HepG2 (cell line): ENCODE data around the gene APOLD1. TPM values are rescaled to one million over a fixed set of nuclear protein-coding genes. Genes with fewer than 3 reads are reported as not detected.

Source experiments
- ATAC-seq: fragments of 200-7000 bp; cut with Tn5 transposase; 3 replicates; pipeline ENCODE4 v1.9.1; 2020; ENCODE audit warnings: mild to moderate bottlenecking, moderate library complexity
- BruUV-seq: library from RNA; stranded (reverse); fragments of 400-500 nt; replicated peaks from 2 replicates; lab custom pipeline; 2021; lab: Mats Ljungman, UMichigan
- CTCF ChIA-PET: fragments of 300-600 bp; formaldehyde crosslinking; extraction: SDS; loops from one replicate; lab custom pipeline; 2021; ENCODE audit warnings: low total read pairs, inconsistent platforms, low intra/inter-chr PET ratio; lab: Yijun Ruan, JAX
- POLR2A ChIA-PET: fragments of 350-600 bp; sonication (Branson Sonifier 250); formaldehyde crosslinking; loops from one replicate; lab custom pipeline; 2020; ENCODE audit warnings: antibody characterized with exemption, inconsistent platforms; lab: Yijun Ruan, JAX
- DNase-seq: peaks from one replicate; pipeline ENCODE4 v3.0.0-alpha.2; 2015; ENCODE audit warnings: low spot score
- FAIRE-seq: peaks from 3 replicates; lab custom pipeline; 2011; peaks lifted over from hg19 to GRCh38; lab: Jason Lieb, UNC
- H2AFZ ChIP-seq: one replicate; pipeline ENCODE4 v1.6.1; 2011; ENCODE audit warnings: low read length, inconsistent platforms
- H3K27ac ChIP-seq: fragments of 300-600 bp; 3 replicates; pipeline ENCODE4 v1.8.0; 2011; ENCODE audit warnings: mixed run types, mild to moderate bottlenecking, mixed read lengths, low read length, inconsistent platforms; ENCODE audit not compliant: insufficient read depth; ENCODE audit errors: extremely low read length
- H3K27me3 ChIP-seq, 2 experiments: fragments of 200-600 bp in 1 of 2; 2 replicates in 1 of 2; 3 replicates in 1 of 2; pipeline versions ENCODE4 v1.6.0 to v1.8.0; 2011; ENCODE audit warnings: low read length in 2 of 2, mild to moderate bottlenecking in 2 of 2, moderate library complexity in 2 of 2, inconsistent platforms in 1 of 2; ENCODE audit not compliant: insufficient read depth in 2 of 2, control insufficient read depth in 1 of 2
- H3K36me3 ChIP-seq, 2 experiments: fragments of 200-600 bp in 1 of 2; replicated peaks in 1 of 2; 2 replicates in 1 of 2; 3 replicates in 1 of 2; pipeline versions ENCODE4 v1.5.1 to v1.8.0; 2011; ENCODE audit warnings: low read length in 2 of 2, inconsistent platforms in 1 of 2; ENCODE audit not compliant: insufficient read depth in 2 of 2, control insufficient read depth in 1 of 2
- H3K4me1 ChIP-seq: 2 replicates; pipeline ENCODE4 v1.5.1; 2012; ENCODE audit warnings: low read length, inconsistent platforms; ENCODE audit not compliant: insufficient read depth
- H3K4me2 ChIP-seq: 2 replicates; pipeline ENCODE4 v1.6.0; 2011; ENCODE audit warnings: low read depth, low read length, inconsistent platforms
- H3K4me3 ChIP-seq, 3 experiments: fragments of 200-600 bp in 1 of 3; sonication (generic), shearing (Covaris generic) in 1 of 3; replicated peaks in 1 of 3; 2 replicates each; pipeline ENCODE4 v1.5.1; 2011 to 2016; ENCODE audit warnings: low read length in 3 of 3, inconsistent platforms in 2 of 3, low read depth in 2 of 3, mild to moderate bottlenecking in 2 of 3, control low read depth in 1 of 3, mixed read lengths in 1 of 3; ENCODE audit not compliant: insufficient read depth in 1 of 3
- H3K79me2 ChIP-seq: one replicate; pipeline ENCODE4 v1.6.1; 2011; ENCODE audit warnings: low read length, inconsistent platforms; ENCODE audit not compliant: insufficient read depth
- H3K9ac ChIP-seq: 2 replicates; pipeline ENCODE4 v1.6.0; 2011; ENCODE audit warnings: mild to moderate bottlenecking, low read depth, low read length, inconsistent platforms; ENCODE audit not compliant: insufficient read depth
- H3K9me3 ChIP-seq: 2 replicates; pipeline ENCODE4 v1.5.1; 2012; ENCODE audit warnings: mild to moderate bottlenecking, low read length
- H4K20me1 ChIP-seq: 2 replicates; pipeline ENCODE4 v1.6.0; 2011; ENCODE audit warnings: inconsistent platforms, mild to moderate bottlenecking, low read length, moderate library complexity; ENCODE audit not compliant: insufficient read depth
- HOMEZ ChIP-seq: IDR thresholded peaks from 2 replicates; pipeline ENCODE4 v1.6.1; 2016; ENCODE audit warnings: low read depth
- IKZF4 ChIP-seq: sonication (generic); formaldehyde crosslinking; IDR thresholded peaks from 2 replicates; pipeline ENCODE4 v1.5.1; 2020; ENCODE audit warnings: borderline replicate concordance, mild to moderate bottlenecking, low read depth, missing genetic modification reagents; ENCODE audit errors: not compliant biosample characterization
- MEIS1 ChIP-seq: sonication (generic); formaldehyde crosslinking; IDR thresholded peaks from 2 replicates; pipeline ENCODE4 v1.9.0; 2021; ENCODE audit warnings: mild to moderate bottlenecking, missing genetic modification reagents, moderate library complexity, borderline replicate concordance
- NR0B2 ChIP-seq: sonication (generic); formaldehyde crosslinking; IDR thresholded peaks from 2 replicates; pipeline ENCODE4 v1.4.0; 2020; ENCODE audit warnings: mild to moderate bottlenecking, missing genetic modification reagents
- ONECUT2 ChIP-seq: sonication (generic); formaldehyde crosslinking; IDR thresholded peaks from 2 replicates; pipeline ENCODE4 v1.4.0; 2020; ENCODE audit warnings: missing genetic modification reagents
- YEATS4 ChIP-seq: sonication (generic); formaldehyde crosslinking; IDR thresholded peaks from 2 replicates; pipeline ENCODE4 v1.4.0; 2020; ENCODE audit warnings: missing genetic modification reagents, borderline replicate concordance
- ZFYVE20 ChIP-seq: sonication (generic); formaldehyde crosslinking; IDR thresholded peaks from 2 replicates; pipeline ENCODE4 v1.8.0; 2023; ENCODE audit warnings: low read depth, mild to moderate bottlenecking, moderate library complexity, missing genetic modification reagents, borderline replicate concordance
- ZNF598 ChIP-seq: sonication (generic); formaldehyde crosslinking; IDR thresholded peaks from 2 replicates; pipeline ENCODE4 v1.5.1; 2020; ENCODE audit warnings: mild to moderate bottlenecking, missing genetic modification reagents, borderline replicate concordance
- ZNF773 ChIP-seq: sonication (generic); formaldehyde crosslinking; IDR thresholded peaks from 2 replicates; pipeline ENCODE4 v1.4.0; 2020; ENCODE audit warnings: missing genetic modification reagents, borderline replicate concordance
- WGBS: methylation state at CpG from one replicate; pipeline ENCODE4 v1.1.6; 2017; ENCODE audit warnings: low lambda C conversion rate; 5-methylcytosine and 5-hydroxymethylcytosine counted together
- in situ Hi-C: cut with HindIII; loops from 2 replicates; pipeline ENCODE4 v1.10.0; 2017; ENCODE audit warnings: low pct_unique_long_range_greater_than_20kb; ENCODE audit not compliant: extremely low pct_ligation_motif_present
- intact Hi-C: fragments of 100-400 bp; cut with micrococcal nuclease; formaldehyde crosslinking; loops from one replicate; pipeline ENCODE4 v1.10.0; 2022; ENCODE audit not compliant: unreplicated experiment
- polyA plus RNA-seq, 8 experiments: library from polyadenylated mRNA; depleted of rRNA in 3 of 8; stranded (reverse) in 7 of 8; unstranded in 1 of 8; fragments of >200 nt; fragmentation: Illumina TruSeq in 4 of 8; extraction: Trizol in 4 of 8; gene quantifications; 2 replicates each; pipeline versions ENCODE4 v1.2.1 to v1.2.3, GENCODE V29; 2011 to 2016; ENCODE audit warnings: low read depth in 4 of 8, missing spikeins in 1 of 8, mixed read lengths in 1 of 8; ENCODE audit not compliant: insufficient read depth in 1 of 8
- total RNA-seq, 5 experiments: library from RNA; depleted of rRNA; stranded (reverse); fragments of >200 nt; fragmentation: Illumina TruSeq; extraction: Trizol; gene quantifications; 2 replicates each; pipeline ENCODE4 v1.2.3, GENCODE V29; 2016; ENCODE audit warnings: low read depth in 1 of 5

Gene APOLD1
- total and polyA plus RNA-seq, 2 of the 13 experiments (the other 11 are each of a cell fraction or from before 2014, with no cell fraction given): 0.20 to 0.84 TPM

- in situ Hi-C loops: loop anchor here (25.0 kb wide), 1 partner anchor 421 kb away; no protein-coding TSS in a partner anchor
- no peak for ATAC-seq
Measured at GRCh38 chr12:12790956-12791355, 5.5 kb downstream of the APOLD1 start.

More at GRCh38 chr12:12790956-12791355, 5.5 kb downstream of the APOLD1 start:
- Histone ChIP-seq H3K9me3 (no peaks in the 10 kb centered on the region), H3K4me3 (no peak overlapping the region), H3K79me2 (no peaks in the 10 kb centered on the region), H3K4me1 (peaks cover 42% of the 10 kb centered on the region), H2AFZ (no peak overlapping the region), H3K27me3 (peaks cover 0 to 31% of the 10 kb centered on the region in 2 experiments; a peak in 3 of 5 replicates), H3K27ac (no peak overlapping the region), H3K9ac (no peak overlapping the region), H3K4me2 (no peak overlapping the region), H4K20me1 (no peaks in the 10 kb centered on the region), H3K36me3 (no peaks in the 10 kb centered on the region)
- no TSS peak for BruUV-seq
- POLR2A ChIA-PET: no interaction called here
- no peak for TF ChIP-seq ONECUT2 (CRISPR knock-in tag)
- TF ChIP-seq IKZF4 (CRISPR knock-in tag): no peak
- no peak for TF ChIP-seq ZNF598
- TF ChIP-seq HOMEZ (CRISPR knock-in tag): no peak
- TF ChIP-seq MEIS1 (CRISPR knock-in tag): no peak
- no peak for TF ChIP-seq ZFYVE20
- no peak for TF ChIP-seq YEATS4
- no peak for TF ChIP-seq ZNF773 (CRISPR knock-in tag)
- TF ChIP-seq NR0B2 (CRISPR knock-in tag): no peak
- DNase-seq (no peak), FAIRE-seq (no peak)
- intact Hi-C loops: no loop called here
- 44% methylated on average over 4 of the region's 4 CpGs for WGBS
- CTCF ChIA-PET: no interaction called here
